Parathyroid adenoma (tissue), 2 donors: ENCODE results near the gene PPIE.
"Not testable (repeated sequence)": the region's sequence is repeated elsewhere in the genome, so short reads cannot be mapped to it uniquely, and the experiment has no call there.

Source experiments
- H2AFZ ChIP-seq: fragments of 300-600 bp; sonication (generic); one replicate; pipeline ENCODE4 v1.7.0; 2017; ENCODE audit warnings: antibody characterized with exemption, mild to moderate bottlenecking
- H3K27ac ChIP-seq: fragments of 300-600 bp; sonication (generic); one replicate; pipeline ENCODE4 v1.7.0; 2017
- H3K27me3 ChIP-seq: fragments of 300-600 bp; sonication (generic); one replicate; pipeline ENCODE4 v1.7.0; 2017; ENCODE audit warnings: low read length; ENCODE audit not compliant: control insufficient read depth, insufficient read depth
- H3K36me3 ChIP-seq: fragments of 300-600 bp; sonication (generic); one replicate; pipeline ENCODE4 v1.7.0; 2017; ENCODE audit warnings: low read length; ENCODE audit not compliant: control insufficient read depth, insufficient read depth
- H3K4me1 ChIP-seq: fragments of 300-600 bp; sonication (generic); one replicate; pipeline ENCODE4 v1.7.0; 2017; ENCODE audit warnings: control low read depth
- H3K4me2 ChIP-seq: fragments of 300-600 bp; sonication (generic); one replicate; pipeline ENCODE4 v1.7.0; 2017; ENCODE audit warnings: low read length
- H3K4me3 ChIP-seq: fragments of 300-600 bp; sonication (generic); one replicate; pipeline ENCODE4 v1.7.0; 2017; ENCODE audit warnings: low read depth, low read length
- H3K79me2 ChIP-seq: fragments of 300-600 bp; sonication (generic); one replicate; pipeline ENCODE4 v1.7.0; 2017; ENCODE audit warnings: control low read depth
- H3K9ac ChIP-seq: fragments of 300-600 bp; sonication (generic); one replicate; pipeline ENCODE4 v1.7.0; 2017; ENCODE audit warnings: mild to moderate bottlenecking
- H3K9me3 ChIP-seq: fragments of 300-600 bp; sonication (generic); one replicate; pipeline ENCODE4 v1.7.0; 2017; ENCODE audit warnings: low read length; ENCODE audit not compliant: control insufficient read depth
- CTCF ChIP-seq: fragments of 300-600 bp; sonication (generic); IDR thresholded peaks from one replicate; pipeline ENCODE4 v1.7.0; 2017; ENCODE audit warnings: antibody characterized with exemption, mild to moderate bottlenecking
- donor health status: primary hyperparathyroidism.

Gene PPIE

GRCh38 chr1:39776400-39776713 is 37.7 kb downstream of the PPIE start:
- H3K79me2 ChIP-seq: no peaks in the 10 kb centered on the region
- H3K4me2 ChIP-seq: no peak overlapping the region
- no peak for TF ChIP-seq CTCF
- H3K9me3 ChIP-seq: no peaks in the 10 kb centered on the region
- no peak overlapping the region for H3K9ac ChIP-seq
- H3K27ac ChIP-seq: no peak overlapping the region
- no peaks in the 10 kb centered on the region for H3K4me1 ChIP-seq
- no peaks in the 10 kb centered on the region for H3K27me3 ChIP-seq
- H3K36me3 ChIP-seq: no peaks in the 10 kb centered on the region
- no peak overlapping the region for H2AFZ ChIP-seq
- no peak overlapping the region for H3K4me3 ChIP-seq

- H3K27ac ChIP-seq: no peak overlapping the region
- H3K4me1 ChIP-seq: no peaks in the 10 kb centered on the region
Observed at GRCh38 chr1:39776886-39777285, 38.2 kb downstream of the PPIE start.

GRCh38 chr1:39777306-39777705 is 38.6 kb downstream of the PPIE start:
- H3K79me2 ChIP-seq: no peaks in the 10 kb centered on the region
- H3K9me3 ChIP-seq: no peaks in the 10 kb centered on the region
- H3K27ac ChIP-seq: no peak overlapping the region
- no peaks in the 10 kb centered on the region for H3K36me3 ChIP-seq
- no peak overlapping the region for H2AFZ ChIP-seq
- H3K9ac ChIP-seq: no peak overlapping the region
- no peak overlapping the region for H3K4me3 ChIP-seq
- no peaks in the 10 kb centered on the region for H3K27me3 ChIP-seq
- H3K4me1 ChIP-seq: no peaks in the 10 kb centered on the region
- no peak for TF ChIP-seq CTCF
- H3K4me2 ChIP-seq: no peak overlapping the region

More at GRCh38 chr1:39776886-39777285, 38.2 kb downstream of the PPIE start:
- Histone ChIP-seq H3K36me3 (no peaks in the 10 kb centered on the region), H2AFZ (no peak overlapping the region), H3K79me2 (no peaks in the 10 kb centered on the region), H3K9me3 (no peaks in the 10 kb centered on the region), H3K4me2 (no peak overlapping the region), H3K4me3 (no peak overlapping the region), H3K9ac (no peak overlapping the region), H3K27me3 (no peaks in the 10 kb centered on the region)
- TF ChIP-seq CTCF: no peak

- not testable (repeated sequence) for H3K27me3 ChIP-seq, H3K4me2 ChIP-seq
Observed at GRCh38 chr1:39777896-39778295, 39.2 kb downstream of the PPIE start.

GRCh38 chr1:39778463-39779099 is 39.9 kb downstream of the PPIE start:
- not testable (repeated sequence) for H3K9me3 ChIP-seq, H3K9ac ChIP-seq, H3K27me3 ChIP-seq, H3K79me2 ChIP-seq, H3K4me3 ChIP-seq, H3K4me2 ChIP-seq, H3K4me1 ChIP-seq, H2AFZ ChIP-seq, H3K36me3 ChIP-seq, H3K27ac ChIP-seq

More at GRCh38 chr1:39777896-39778295, 39.2 kb downstream of the PPIE start:
- H3K36me3 ChIP-seq, H3K4me1 ChIP-seq, H3K4me3 ChIP-seq, H3K9me3 ChIP-seq, H3K27ac ChIP-seq, H2AFZ ChIP-seq, H3K79me2 ChIP-seq, H3K9ac ChIP-seq: not testable (repeated sequence)

- no peaks in the 10 kb centered on the region for H3K27me3 ChIP-seq
- H3K4me2 ChIP-seq: no peak overlapping the region
- H3K9ac ChIP-seq: no peak overlapping the region
- TF ChIP-seq CTCF: no peak
- H3K9me3 ChIP-seq: no peaks in the 10 kb centered on the region
- H3K4me1 ChIP-seq: no peaks in the 10 kb centered on the region
- no peak overlapping the region for H3K4me3 ChIP-seq
- no peaks in the 10 kb centered on the region for H3K79me2 ChIP-seq
- no peak overlapping the region for H3K27ac ChIP-seq
- H2AFZ ChIP-seq: no peak overlapping the region
- no peaks in the 10 kb centered on the region for H3K36me3 ChIP-seq
Observed at GRCh38 chr1:39779137-39779536, 40.5 kb downstream of the PPIE start.
